NB4 (cell line): Measurements from ENCODE around the gene SPEN.
A peak's percentile ranks its signal among the peaks of the same experiment; 100 is the strongest.

Experiments used
- POLR2A ChIP-seq: IDR thresholded peaks from 2 replicates; pipeline ENCODE4 v1.6.1; 2011; ENCODE audit warnings: mild to moderate bottlenecking; ENCODE audit not compliant: insufficient read length; ENCODE audit errors: extremely low read depth
- TF ChIP-seq, protein P1 (sequence below): IDR thresholded peaks from one replicate; pipeline ENCODE4 v1.5.1; 2012; ENCODE audit warnings: low read depth, low read length

GRCh38 chr1:15951341-15952153, 104.0 kb downstream of the SPEN start:
- TF ChIP-seq, protein P1, sequence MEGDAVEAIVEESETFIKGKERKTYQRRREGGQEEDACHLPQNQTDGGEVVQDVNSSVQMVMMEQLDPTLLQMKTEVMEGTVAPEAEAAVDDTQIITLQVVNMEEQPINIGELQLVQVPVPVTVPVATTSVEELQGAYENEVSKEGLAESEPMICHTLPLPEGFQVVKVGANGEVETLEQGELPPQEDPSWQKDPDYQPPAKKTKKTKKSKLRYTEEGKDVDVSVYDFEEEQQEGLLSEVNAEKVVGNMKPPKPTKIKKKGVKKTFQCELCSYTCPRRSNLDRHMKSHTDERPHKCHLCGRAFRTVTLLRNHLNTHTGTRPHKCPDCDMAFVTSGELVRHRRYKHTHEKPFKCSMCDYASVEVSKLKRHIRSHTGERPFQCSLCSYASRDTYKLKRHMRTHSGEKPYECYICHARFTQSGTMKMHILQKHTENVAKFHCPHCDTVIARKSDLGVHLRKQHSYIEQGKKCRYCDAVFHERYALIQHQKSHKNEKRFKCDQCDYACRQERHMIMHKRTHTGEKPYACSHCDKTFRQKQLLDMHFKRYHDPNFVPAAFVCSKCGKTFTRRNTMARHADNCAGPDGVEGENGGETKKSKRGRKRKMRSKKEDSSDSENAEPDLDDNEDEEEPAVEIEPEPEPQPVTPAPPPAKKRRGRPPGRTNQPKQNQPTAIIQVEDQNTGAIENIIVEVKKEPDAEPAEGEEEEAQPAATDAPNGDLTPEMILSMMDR: peak; percentile 8
- no peak for TF ChIP-seq POLR2A
